HG02943 (cell line): ENCODE measurements around the gene MPDZ.
"Not testable (repeated sequence)": the region's sequence is repeated elsewhere in the genome, so short reads cannot be mapped to it uniquely, and the experiment has no call there.

ENCODE experiments used
- ATAC-seq: cut with Tn5 transposase; IDR thresholded peaks from one replicate; pipeline ENCODE4 v1.9.1; 2021; ENCODE audit warnings: mild to moderate bottlenecking, low read depth, moderate library complexity; ENCODE audit not compliant: unreplicated experiment

MPDZ gene

DNA sequence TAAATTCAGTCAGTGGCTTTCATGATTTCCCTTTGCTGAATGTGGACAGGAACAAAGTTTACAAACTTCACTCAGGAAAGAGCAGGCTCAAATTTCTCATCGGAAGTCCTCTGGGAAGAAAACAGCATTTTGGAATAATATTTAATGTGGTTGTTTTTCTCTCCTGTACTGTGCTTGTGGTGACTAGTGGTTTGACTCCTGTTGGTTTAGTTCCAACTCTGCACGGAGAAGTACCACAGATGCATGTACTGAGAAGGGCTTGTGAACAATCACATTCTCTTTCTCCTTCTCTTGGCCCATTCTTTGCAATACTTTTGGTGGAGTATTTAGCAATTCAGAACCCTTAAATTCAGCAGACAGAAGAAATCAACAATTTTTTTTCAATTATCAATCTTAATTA is 13.3 kb downstream of the MPDZ start:
- no peak for ATAC-seq

DNA sequence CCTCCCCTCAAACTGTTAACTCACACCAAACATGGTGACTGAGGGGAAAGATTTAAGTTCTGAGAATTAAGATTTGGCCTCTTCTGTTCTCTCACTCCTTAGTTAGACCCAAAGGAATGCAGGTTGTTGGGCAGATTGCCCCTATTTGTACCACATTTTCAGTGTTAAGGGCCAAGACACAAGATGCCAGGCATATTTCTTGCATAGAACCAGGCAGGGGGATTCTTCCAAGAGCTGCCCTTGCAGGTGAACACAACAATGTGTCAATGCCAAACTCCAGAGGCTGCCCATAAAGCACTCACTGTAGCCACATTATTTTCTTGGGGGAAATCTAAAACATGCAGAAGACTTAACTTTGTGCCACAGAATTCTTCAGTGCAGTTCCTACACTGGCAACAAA is 14.7 kb downstream of the MPDZ start:
- no peak for ATAC-seq

DNA sequence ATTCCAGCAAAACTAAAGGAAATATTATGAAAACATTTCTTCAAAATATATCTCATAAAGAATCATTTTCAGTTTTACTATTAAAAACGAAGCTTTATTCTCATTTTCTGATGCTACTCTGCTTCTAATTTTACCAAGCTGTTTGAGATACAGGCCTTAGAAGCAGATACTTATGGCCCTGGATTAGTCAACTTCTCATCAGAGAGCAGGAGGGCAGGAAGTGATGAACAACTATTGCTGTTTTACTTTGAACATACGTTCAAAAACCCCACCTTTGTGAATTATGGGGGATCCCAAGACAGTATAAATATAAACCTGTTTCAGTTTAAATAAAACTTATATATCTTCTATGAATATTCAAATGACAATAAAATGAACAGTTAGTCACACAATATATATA is 16.0 kb downstream of the MPDZ start:
- ATAC-seq: no peak

DNA sequence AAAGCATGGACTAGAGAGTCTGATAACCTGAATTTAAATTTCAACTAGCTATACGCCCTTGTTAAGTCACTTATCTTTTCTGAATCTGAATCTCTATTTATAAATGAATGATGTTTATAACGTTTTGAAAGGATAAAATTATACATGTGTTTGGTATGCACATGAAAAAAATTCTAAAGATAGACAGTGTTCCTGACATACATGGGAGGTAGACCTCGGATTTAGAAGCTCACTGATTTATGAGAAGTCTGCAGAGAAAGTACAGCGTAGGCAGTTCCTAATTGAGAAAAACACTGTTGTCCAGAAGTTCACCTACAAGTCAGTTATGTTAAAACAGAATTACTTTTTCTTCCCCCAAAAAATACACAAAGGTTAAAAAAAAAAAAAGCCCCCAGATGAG is 26.6 kb downstream of the MPDZ start:
- ATAC-seq: no peak

DNA sequence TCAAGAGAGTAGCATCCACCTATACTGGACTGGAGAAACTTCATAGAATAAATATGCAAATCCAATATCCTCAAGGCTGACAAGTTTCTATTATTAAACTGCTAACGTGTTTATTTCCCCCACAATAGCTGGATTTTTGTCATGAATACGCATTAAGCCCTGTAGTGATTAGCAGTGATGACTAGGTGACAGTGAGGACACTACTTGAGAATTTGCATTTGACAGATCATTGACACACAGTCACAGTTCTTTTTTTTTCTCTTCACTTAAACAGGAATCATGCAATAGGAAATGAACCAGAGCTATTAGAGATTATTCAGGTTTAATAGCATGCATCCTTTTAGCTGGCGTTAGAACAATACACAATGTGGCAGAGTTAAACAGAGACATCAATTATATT is 35.3 kb downstream of the MPDZ start:
- ATAC-seq: no peak

DNA sequence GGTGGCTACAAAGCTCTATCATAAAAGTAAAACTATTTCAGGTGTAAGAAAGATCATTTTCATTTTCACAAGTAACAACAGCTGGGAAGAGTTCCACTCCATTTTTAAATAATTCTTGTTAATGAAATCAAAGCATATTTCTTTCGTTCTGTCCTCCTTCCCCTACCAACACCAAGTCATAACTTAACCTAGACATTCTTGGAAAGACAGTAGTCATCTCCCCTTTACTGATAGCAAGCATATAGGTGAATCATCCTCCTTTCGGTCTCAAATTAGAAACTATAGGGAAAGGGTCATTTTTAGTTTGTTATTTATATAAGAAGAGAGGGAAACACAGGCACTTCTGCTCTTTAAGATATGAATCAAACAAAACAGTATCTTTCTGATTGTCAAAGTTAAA is 38.2 kb downstream of the MPDZ start:
- no peak for ATAC-seq

DNA sequence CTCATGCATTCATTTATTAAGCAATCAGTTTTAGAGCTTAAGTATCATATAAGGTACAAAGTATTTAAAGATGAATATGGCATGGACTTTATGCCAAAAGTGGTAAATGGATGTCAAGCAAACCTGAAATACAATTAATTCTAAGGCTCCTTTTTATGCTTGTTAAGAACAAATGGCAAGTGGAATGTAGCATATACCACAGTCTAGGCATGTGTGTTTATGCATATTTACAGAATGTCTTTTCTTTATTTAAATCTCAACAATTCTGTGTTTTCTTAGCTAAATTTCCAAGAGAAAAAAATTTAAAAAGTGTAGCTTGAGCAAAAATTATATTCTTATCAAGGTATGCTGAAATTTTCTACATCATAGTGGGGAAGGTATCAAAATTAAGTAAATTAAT is 39.8 kb downstream of the MPDZ start:
- no peak for ATAC-seq

DNA sequence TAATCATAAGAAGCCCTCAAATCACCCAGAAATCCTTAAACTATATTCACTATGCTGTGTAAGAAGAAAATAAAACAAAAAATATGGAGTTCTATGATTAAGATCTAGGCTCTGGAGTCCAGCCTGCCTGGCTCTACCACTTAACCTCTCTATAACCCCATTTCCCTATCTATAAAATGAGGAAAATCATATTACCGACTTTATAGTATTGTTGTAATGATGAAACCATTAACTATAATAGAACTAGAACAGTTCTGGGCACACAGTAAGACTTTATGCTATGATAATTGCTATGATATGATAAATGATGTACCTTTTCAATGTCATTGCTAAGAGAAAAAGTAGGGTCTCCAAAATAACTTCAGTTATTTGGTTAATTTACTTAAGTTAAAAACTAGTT is 40.3 kb downstream of the MPDZ start:
- no peak for ATAC-seq

DNA sequence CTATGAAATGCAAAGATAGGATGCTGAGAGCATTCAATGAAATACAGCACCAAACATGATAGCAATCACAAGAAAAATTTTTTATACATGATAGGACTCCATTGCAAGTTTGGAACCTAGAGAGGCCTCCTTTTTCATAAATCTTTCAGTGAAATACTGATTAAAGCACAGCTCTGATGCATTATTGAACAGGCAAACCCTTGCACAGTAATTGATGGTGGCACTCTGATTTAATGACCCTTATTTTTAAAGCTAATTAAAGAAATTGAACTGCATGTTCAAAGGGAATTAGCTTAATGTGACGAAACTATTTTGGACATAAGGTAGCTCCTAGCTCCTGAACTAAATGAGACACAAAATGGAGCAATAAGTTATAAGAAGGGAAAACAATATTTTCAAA is 44.6 kb downstream of the MPDZ start:
- no peak for ATAC-seq

DNA sequence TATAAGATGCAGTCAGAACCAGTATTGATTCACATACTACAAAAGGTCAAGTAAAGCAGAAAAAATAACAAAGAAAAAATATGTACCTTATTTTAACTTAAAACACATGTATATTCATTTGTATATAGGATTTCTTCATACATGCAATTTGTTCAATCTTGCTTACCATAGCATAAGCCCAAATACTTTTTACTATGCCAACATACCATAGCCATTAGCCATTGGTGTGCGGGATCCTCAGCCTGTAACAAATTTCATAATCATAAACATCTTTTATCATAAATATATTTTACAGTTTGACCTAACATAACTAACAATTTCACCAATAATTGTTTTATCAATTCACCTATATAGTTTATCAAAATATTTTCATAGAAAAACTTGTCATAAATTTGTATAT is 51.1 kb downstream of the MPDZ start:
- no peak for ATAC-seq

DNA sequence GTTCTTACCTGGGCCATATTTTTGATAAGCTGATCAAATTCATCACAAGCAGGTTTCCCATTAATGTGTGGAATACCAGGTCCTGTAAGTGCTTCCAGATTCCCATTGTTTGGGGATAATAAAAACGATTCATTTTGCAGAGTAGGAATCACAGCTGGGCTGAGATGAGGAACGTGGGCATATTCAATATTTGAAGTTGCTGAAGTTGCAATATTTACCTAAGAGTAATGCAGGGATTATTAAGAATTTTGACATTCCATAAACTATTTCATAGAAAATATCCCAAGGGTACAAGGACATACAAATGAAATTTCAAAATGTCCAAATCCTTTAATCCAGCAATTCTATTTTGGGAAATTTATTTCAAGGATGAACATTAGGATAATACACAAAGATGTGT is 55.1 kb downstream of the MPDZ start:
- ATAC-seq: no peak

DNA sequence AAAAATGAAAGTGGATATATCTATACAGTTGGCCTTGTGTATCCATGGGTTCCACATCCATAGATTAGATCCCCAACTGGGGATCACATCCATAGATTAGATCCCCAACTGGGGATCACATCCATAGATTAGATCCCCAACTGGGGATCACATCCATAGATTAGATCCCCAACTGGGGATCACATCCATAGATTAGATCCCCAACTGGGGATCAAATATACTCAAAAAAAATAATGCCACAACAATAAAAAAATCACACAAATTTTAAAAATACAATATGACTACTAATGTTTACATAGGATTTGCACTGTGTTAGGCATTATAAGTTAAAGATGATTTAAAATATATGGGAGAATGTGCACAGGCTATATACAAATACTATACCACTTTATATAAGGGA is 56.8 kb downstream of the MPDZ start:
- not testable (repeated sequence) for ATAC-seq

DNA sequence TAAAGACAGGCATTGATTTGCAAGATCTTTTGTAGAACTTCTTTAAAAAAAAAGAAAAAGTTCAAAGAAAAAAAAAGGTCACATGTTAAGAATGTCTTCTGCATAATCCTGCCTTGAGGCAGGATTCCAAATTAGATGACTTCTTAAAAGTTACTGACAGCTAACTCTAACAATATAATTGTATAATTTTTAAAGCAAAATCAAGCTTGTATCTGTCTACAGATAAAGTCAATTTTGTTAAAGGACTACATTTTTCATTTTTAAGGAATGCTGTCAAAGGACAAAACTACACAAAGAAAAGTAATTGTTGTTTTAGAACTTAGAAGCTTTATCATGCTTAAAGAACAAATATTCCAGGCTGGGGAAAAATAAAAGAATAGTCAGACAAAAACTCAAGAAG is 57.8 kb downstream of the MPDZ start:
- no peak for ATAC-seq

DNA sequence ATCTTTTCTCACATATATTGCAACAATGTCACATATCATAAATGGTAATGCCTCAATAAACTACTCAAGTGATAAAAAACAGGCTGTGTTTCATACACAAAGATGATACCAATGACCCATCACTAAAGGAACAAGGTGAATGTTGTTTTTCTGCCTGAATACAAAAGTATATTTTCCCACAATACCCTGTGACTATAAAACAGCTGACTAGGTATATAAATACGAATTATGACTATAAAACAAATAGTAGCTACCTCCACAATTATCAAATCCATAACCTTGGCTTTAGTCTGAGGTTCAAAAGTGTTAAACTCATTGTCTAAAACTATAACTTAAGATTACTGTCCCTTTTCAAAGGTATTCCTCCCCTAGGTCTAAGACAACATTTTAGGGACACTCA is 58.7 kb downstream of the MPDZ start:
- no peak for ATAC-seq

DNA sequence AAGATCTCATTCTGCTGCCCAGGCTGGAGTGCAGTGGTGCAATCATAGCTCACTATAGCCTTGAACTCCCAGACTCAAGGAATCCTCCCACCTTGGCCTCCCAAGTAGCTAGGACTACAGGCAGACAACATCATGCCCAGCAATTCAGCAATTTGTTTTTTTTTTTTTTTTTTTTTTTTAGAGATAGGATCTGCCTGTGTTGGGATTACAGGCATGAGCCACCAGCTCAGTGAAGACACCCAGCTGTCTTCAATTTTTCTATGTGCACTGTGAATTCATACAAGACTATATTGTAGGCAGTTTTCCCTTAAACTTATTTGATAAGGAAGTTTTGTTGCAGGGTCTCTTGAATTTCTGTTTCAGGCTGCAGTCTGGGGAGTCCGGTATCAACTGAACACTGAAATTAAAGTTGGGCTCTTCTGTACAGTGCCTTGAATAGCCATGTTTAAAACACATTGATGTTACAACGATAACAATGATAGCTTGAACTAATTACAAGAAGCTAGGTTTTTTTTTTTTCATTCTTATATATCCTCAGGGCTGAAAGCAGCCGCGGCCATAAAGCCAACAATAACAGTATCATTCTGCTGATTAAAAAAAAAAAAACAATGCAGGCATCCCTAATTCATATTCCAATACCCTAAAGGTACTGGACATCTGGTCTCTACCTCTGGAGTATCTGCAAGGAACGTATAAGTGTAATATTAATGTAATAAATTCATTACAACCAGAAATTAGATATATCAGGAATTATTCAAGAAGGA is 63.5 kb downstream of the MPDZ start:
- ATAC-seq: no peak

DNA sequence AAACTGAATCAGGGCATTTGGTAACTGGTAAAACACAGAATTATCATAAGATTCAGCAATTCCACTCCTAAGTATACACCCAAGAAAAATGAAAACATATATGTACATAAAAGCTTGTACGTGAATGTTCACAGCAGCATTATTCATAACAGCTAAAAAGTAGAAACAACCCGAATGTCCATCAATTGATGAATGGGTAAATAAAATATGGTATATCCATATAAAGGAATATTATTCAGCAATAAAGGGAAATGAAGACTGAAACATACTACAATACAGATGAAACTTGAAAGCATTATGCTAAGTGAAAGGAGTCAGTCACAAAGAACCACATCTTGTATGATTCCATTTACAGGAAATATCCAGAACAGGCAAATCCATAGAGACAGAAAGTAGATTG is 65.5 kb downstream of the MPDZ start:
- no peak for ATAC-seq

DNA sequence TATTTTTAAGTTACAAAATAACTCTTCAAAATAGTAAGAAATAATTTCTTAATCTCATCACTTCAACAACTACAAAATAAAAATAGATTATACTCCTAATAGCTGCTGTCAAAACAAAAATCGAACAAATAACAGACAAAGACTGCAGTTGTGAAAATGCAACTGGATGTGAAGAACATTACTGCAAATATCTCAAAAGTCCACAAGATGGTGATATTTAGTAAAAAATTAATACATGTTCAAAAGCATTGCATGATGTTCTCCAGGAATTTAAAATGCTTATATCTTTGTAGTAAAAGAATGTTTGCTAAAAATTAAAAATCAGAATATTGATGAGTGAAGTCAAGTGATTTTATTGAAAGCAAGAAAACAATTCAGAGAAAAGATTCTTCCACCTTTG is 66.2 kb downstream of the MPDZ start:
- no peak for ATAC-seq

DNA sequence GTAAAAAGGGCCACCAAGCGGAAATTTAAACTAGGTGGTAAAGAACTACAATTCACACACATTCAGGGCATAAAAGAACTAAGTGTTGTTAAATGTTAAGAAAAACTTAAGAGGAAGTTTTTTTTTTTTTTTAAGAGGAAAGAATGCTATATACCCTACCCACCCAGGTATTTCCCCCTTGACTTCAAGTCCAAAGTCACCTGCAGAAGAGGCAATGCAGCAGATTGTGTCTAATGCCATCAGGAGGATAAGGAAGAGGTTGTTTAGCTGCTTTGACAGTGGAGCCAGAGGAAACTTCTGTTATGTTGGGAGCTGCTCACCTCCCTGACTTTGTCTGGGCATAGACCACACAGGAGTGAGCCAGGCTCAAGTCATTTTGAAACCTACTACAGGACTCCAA is 69.2 kb downstream of the MPDZ start:
- no peak for ATAC-seq

DNA sequence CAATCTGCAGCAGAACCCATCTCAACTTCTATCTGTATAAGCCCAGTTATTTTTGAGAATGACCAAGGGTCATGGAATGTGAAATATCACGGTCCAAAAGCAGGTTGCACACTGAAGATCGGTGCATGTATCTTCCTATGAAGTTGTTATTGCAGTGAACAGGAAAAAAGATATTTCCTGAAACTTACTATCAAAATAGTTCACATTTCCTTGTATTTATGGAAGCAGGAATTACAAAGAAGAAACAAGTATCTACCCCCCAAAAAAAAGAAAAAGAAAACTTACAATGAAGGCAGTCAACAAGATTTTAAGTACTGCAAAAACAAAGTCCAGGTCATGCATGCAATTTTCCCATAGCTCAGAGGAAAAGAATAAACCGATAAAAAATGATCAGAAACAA is 70.0 kb downstream of the MPDZ start:
- ATAC-seq: no peak

DNA sequence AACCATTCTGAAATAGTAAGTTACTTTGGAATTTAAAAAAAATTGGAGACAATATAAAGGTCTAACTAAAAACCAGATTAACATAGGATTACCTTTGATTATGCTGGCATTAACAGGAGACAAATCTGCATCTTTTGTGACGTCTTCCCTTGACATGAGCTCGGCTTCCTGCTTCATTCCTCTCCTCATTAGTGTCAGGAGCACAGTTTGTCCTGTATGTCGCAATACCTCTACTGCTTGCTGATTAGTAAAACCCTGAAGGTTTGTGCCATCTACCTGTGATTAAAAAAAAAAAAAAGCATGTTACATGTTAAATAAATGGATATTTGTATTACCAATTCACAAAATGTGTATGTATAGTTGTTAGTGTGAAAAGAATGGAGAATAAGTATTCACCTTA is 73.7 kb downstream of the MPDZ start:
- ATAC-seq: no peak

DNA sequence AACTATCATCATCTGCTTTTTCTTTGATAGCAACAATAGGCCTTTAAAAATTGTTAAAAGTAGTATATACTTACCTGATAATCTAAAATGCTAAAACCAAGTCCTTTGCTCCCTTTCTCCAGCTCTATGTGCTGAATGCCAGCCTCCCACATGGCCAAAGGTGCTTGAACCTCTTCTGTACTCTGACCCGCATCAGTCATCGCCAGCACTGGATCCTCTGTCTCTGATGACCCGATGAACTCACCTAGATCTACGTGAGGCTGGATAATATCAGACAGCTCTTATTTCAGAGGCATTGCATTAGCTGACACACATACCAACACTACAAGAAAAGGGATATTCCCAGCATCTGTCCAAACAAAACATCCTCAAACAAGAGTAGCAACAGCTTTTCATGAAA is 89.5 kb downstream of the MPDZ start:
- no peak for ATAC-seq

DNA sequence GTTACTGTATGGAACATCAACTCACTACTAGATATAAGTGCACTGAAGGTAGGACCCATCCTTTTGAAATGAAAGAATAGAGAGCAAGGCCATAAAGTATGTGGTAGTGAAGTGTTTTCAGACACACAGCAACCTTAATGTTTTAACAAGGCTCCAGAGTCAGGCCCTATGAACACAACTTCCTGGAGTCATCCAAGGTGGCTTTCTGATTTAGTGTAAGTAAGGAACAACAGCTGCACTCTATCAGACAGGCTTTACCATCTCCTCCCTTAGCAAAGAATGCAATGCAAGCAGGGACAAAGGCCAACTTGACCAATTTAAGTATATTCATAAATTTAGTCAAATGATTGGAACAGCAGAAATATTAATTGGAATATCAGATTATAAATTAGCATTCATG is 90.1 kb downstream of the MPDZ start:
- no peak for ATAC-seq

DNA sequence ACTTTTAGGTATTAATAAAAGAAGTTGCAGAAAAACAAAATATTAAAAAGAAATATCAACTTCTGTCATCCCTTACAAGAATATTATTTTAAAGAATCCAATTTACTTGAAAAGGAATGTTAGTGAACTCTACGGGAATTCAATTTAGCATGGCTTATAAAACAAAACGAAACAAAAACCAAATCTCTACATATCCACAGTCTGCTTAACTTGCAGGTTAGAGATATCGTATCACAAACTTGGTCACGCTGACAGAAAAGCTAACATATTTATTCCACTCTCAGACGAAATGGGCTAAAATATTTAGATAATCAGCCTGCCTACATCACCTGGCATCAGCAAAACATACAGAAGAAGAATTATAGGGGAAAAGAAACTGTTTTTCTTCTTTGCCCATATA is 92.7 kb downstream of the MPDZ start:
- ATAC-seq: no peak
